GM12878 (cell line): ENCODE data around the gene PCDHGA7. TPM values are rescaled to one million over a fixed set of nuclear protein-coding genes. Genes with fewer than 3 reads are reported as not detected.

ENCODE experiments used
- ATAC-seq: fragments of 200-7000 bp; cut with Tn5 transposase; 3 replicates; pipeline ENCODE4 v1.9.1; 2020; ENCODE audit warnings: mild to moderate bottlenecking, moderate library complexity
- BruUV-seq: library from RNA; stranded (reverse); fragments of 400-500 nt; replicated peaks from 2 replicates; lab custom pipeline; 2021; lab: Mats Ljungman, UMichigan
- CTCF ChIA-PET: fragments of 300-600 bp; sonication (Branson Sonifier 250); formaldehyde crosslinking; extraction: SDS; loops from one replicate; lab custom pipeline; 2021; ENCODE audit warnings: inconsistent platforms; lab: Yijun Ruan, JAX
- POLR2A ChIA-PET: fragments of 350-600 bp; formaldehyde crosslinking; extraction: SDS; loops from one replicate; lab custom pipeline; 2021; ENCODE audit warnings: inconsistent platforms; lab: Charles Lee
- RAD21 ChIA-PET: fragments of 300-600 bp; sonication (Branson Sonifier 250); formaldehyde crosslinking; loops from one replicate; lab custom pipeline; 2023; ENCODE audit warnings: antibody characterized with exemption; ENCODE audit not compliant: unreplicated experiment; lab: Charles Lee
- SMC1A ChIA-PET: fragments of 300-600 bp; sonication (Branson Sonifier 250); formaldehyde crosslinking; loops from one replicate; lab custom pipeline; 2023; ENCODE audit not compliant: unreplicated experiment, uncharacterized antibody; lab: Charles Lee
- DNase-seq: peaks from one replicate; pipeline ENCODE4 v3.0.0-alpha.2; 2011; ENCODE audit warnings: low read depth, low spot score
- FAIRE-seq: peaks from 3 replicates; lab custom pipeline; 2011; peaks lifted over from hg19 to GRCh38; lab: Jason Lieb, UNC
- H2AFZ ChIP-seq: 2 replicates; pipeline ENCODE4 v1.6.0; 2011; ENCODE audit warnings: low read depth, low read length, control low read depth; ENCODE audit not compliant: control insufficient read depth
- H3K27ac ChIP-seq: 2 replicates; pipeline ENCODE4 v1.5.1; 2011; ENCODE audit warnings: control low read depth; ENCODE audit not compliant: control insufficient read depth, insufficient read depth
- H3K27me3 ChIP-seq, 2 experiments: replicated peaks in 1 of 2; 2 replicates each; pipeline versions ENCODE4 v1.6.0 to v1.6.1; 2011; ENCODE audit warnings: low read length in 1 of 2; ENCODE audit not compliant: control insufficient read depth in 2 of 2, insufficient read depth in 2 of 2
- H3K36me3 ChIP-seq, 2 experiments: 2 replicates each; pipeline ENCODE4 v1.5.1; 2011; ENCODE audit warnings: low read length in 1 of 2; ENCODE audit not compliant: control insufficient read depth in 2 of 2, insufficient read depth in 2 of 2
- H3K4me1 ChIP-seq: 2 replicates; pipeline ENCODE4 v1.6.1; 2011; ENCODE audit warnings: mild to moderate bottlenecking, low read length, moderate library complexity, mixed read lengths; ENCODE audit not compliant: control insufficient read depth, insufficient read depth
- H3K4me2 ChIP-seq: 2 replicates; pipeline ENCODE4 v1.6.0; 2011; ENCODE audit warnings: control low read depth; ENCODE audit not compliant: control insufficient read depth, insufficient read depth
- H3K4me3 ChIP-seq: fragments of 200-600 bp; sonication (generic); 2 replicates; pipeline ENCODE4 v1.5.1; 2016
- H3K79me2 ChIP-seq: 2 replicates; pipeline ENCODE4 v1.6.0; 2011; ENCODE audit warnings: low read length; ENCODE audit not compliant: control insufficient read depth, insufficient read depth
- H3K9ac ChIP-seq: 2 replicates; pipeline ENCODE4 v1.8.0; 2011; ENCODE audit warnings: low read length, control low read depth, mixed read lengths; ENCODE audit not compliant: control insufficient read depth, insufficient read depth
- H3K9me3 ChIP-seq: replicated peaks from 3 replicates; pipeline ENCODE4 v1.5.1; 2011; ENCODE audit warnings: mild to moderate bottlenecking, low read length; ENCODE audit not compliant: control insufficient read depth, insufficient read depth
- H4K20me1 ChIP-seq: 2 replicates; pipeline ENCODE4 v1.6.0; 2011; ENCODE audit not compliant: control insufficient read depth, insufficient read depth
- BCL11A ChIP-seq: IDR thresholded peaks from 2 replicates; pipeline ENCODE4 v1.6.1; 2011; ENCODE audit warnings: low read depth, low read length
- BRCA1 ChIP-seq: IDR thresholded peaks from 2 replicates; pipeline ENCODE4 v1.6.1; 2011; ENCODE audit warnings: low read depth, low read length, improper control_type of control experiment
- CREB1 ChIP-seq: IDR thresholded peaks from 2 replicates; pipeline ENCODE4 v1.6.1; 2012; ENCODE audit warnings: low read depth, mild to moderate bottlenecking, inconsistent platforms
- CREM ChIP-seq: IDR thresholded peaks from 2 replicates; pipeline ENCODE4 v1.6.1; 2014; ENCODE audit warnings: antibody characterized with exemption, low read depth
- EGR1 ChIP-seq, 2 experiments: IDR thresholded peaks; 1 replicate in 1 of 2; 2 replicates in 1 of 2; pipeline ENCODE4 v1.6.1; 2011 to 2012; ENCODE audit warnings: low read depth in 2 of 2, low read length in 2 of 2, borderline replicate concordance in 1 of 2, mild to moderate bottlenecking in 1 of 2, moderate library complexity in 1 of 2
- FOS ChIP-seq: IDR thresholded peaks from 3 replicates; pipeline ENCODE4 v1.6.1; 2011; ENCODE audit warnings: borderline replicate concordance; ENCODE audit not compliant: insufficient read length; ENCODE audit errors: extremely low read depth
- FOXK2 ChIP-seq: fragments of 450-650 bp; IDR thresholded peaks from 2 replicates; pipeline ENCODE4 v1.6.1; 2017; ENCODE audit warnings: mild to moderate bottlenecking, moderate library complexity
- HCFC1 ChIP-seq: fragments of 150-350 bp; IDR thresholded peaks from 2 replicates; pipeline ENCODE4 v1.6.1; 2014; ENCODE audit warnings: low read length
- LARP7 ChIP-seq: fragments of 450-650 bp; IDR thresholded peaks from 2 replicates; pipeline ENCODE4 v1.6.1; 2017; ENCODE audit warnings: mild to moderate bottlenecking
- MTA2 ChIP-seq: fragments of 450-650 bp; IDR thresholded peaks from 2 replicates; pipeline ENCODE4 v1.6.1; 2016; ENCODE audit warnings: low read depth, mild to moderate bottlenecking, moderate library complexity
- PAX5 ChIP-seq: IDR thresholded peaks from 2 replicates; pipeline ENCODE4 v1.6.1; 2011; ENCODE audit warnings: low read depth, low read length, borderline replicate concordance
- PML ChIP-seq: IDR thresholded peaks from 2 replicates; pipeline ENCODE4 v1.6.1; 2012; ENCODE audit warnings: low read length, inconsistent platforms
- RAD21 ChIP-seq: IDR thresholded peaks from 2 replicates; pipeline ENCODE4 v1.6.1; 2011; ENCODE audit warnings: mild to moderate bottlenecking, low read depth, low read length, moderate library complexity; ENCODE audit not compliant: insufficient read depth
- YY1 ChIP-seq: IDR thresholded peaks from 2 replicates; pipeline ENCODE4 v1.6.1; 2011; ENCODE audit warnings: low read depth, mild to moderate bottlenecking, low read length
- ZNF217 ChIP-seq: fragments of 450-650 bp; IDR thresholded peaks from 2 replicates; pipeline ENCODE4 v1.6.1; 2017; ENCODE audit warnings: antibody characterized with exemption, mild to moderate bottlenecking
- ZNF24 ChIP-seq: fragments of 450-650 bp; IDR thresholded peaks from 2 replicates; pipeline ENCODE4 v1.6.1; 2017; ENCODE audit warnings: antibody characterized with exemption, mild to moderate bottlenecking
- whole genome bisulfite sequencing: methylation state at CpG from one replicate; pipeline ENCODE4 v1.1.6; 2016; ENCODE audit warnings: low lambda C conversion rate; ENCODE audit not compliant: insufficient replicate concordance, insufficient coverage; ENCODE audit errors: missing lambda C conversion rate; 5-methylcytosine and 5-hydroxymethylcytosine counted together
- in situ Hi-C: fragments of 300-500 bp; cut with MboI; formaldehyde crosslinking; loops from 9 replicates; pipeline ENCODE4 v1.14.3; 2018; ENCODE audit warnings: mixed read lengths
- intact Hi-C: fragments of 100-400 bp; cut with micrococcal nuclease; formaldehyde crosslinking; loops from one replicate; pipeline ENCODE4 v1.14.2; 2022; ENCODE audit not compliant: unreplicated experiment
- polyA plus RNA-seq, 11 experiments: library from polyadenylated mRNA; depleted of rRNA in 4 of 11; unstranded in 6 of 11; stranded (reverse) in 5 of 11; fragments of >200 nt; fragmentation: Nextera tagmentation in 4 of 11; fragmentation: Illumina TruSeq in 1 of 11; extraction: Ambion mirVana in 4 of 11; extraction: Trizol in 1 of 11; gene quantifications; 1 replicate in 1 of 11; 2 replicates in 10 of 11; pipeline versions ENCODE4 v1.2.1 to v1.2.3, GENCODE V29; 2011 to 2016; ENCODE audit warnings: inconsistent platforms in 2 of 11, missing spikeins in 2 of 11, low read depth in 1 of 11
- total RNA-seq, 4 experiments: library from RNA; depleted of rRNA in 3 of 4; stranded (reverse); fragments of >200 nt in 3 of 4; fragmentation: Illumina TruSeq in 1 of 4; extraction: Trizol in 1 of 4; gene quantifications; 2 replicates each; pipeline versions ENCODE4 v1.2.1 to v1.2.3, GENCODE V29; 2013 to 2021
- TF ChIP-seq, protein P1 (sequence below): fragments of 450-650 bp; conservative IDR thresholded peaks from 2 replicates; pipeline ENCODE4 v1.6.1; 2017; ENCODE audit warnings: mild to moderate bottlenecking, moderate library complexity
- TF ChIP-seq, protein P2 (sequence below): IDR thresholded peaks from 2 replicates; pipeline ENCODE4 v1.6.1; 2012; ENCODE audit warnings: low read depth, low read length, improper control_type of control experiment
- TF ChIP-seq, protein P3 (sequence below), 3 experiments: IDR thresholded peaks in 2 of 3; conservative IDR thresholded peaks in 1 of 3; 2 replicates each; pipeline ENCODE4 v1.5.1; 2011; ENCODE audit warnings: low read depth in 3 of 3, low read length in 3 of 3, mild to moderate bottlenecking in 3 of 3, control low read depth in 2 of 3, moderate library complexity in 2 of 3, inconsistent platforms in 1 of 3, mixed read lengths in 1 of 3; ENCODE audit not compliant: control insufficient read depth in 2 of 3, insufficient read depth in 1 of 3; ENCODE audit errors: extremely low read depth in 1 of 3
- TF ChIP-seq, protein P4 (sequence below): IDR thresholded peaks from 2 replicates; pipeline ENCODE4 v1.6.1; 2011; ENCODE audit warnings: low read depth, mild to moderate bottlenecking, low read length, moderate library complexity, borderline replicate concordance; ENCODE audit errors: extremely low read depth

The PCDHGA7 gene
- total and polyA plus RNA-seq, 10 of the 15 experiments (the other 5 are each of a cell fraction or from before 2014, with no cell fraction given): 0.01 to 0.18 (median 0.08) TPM; not detected in 3

DNA sequence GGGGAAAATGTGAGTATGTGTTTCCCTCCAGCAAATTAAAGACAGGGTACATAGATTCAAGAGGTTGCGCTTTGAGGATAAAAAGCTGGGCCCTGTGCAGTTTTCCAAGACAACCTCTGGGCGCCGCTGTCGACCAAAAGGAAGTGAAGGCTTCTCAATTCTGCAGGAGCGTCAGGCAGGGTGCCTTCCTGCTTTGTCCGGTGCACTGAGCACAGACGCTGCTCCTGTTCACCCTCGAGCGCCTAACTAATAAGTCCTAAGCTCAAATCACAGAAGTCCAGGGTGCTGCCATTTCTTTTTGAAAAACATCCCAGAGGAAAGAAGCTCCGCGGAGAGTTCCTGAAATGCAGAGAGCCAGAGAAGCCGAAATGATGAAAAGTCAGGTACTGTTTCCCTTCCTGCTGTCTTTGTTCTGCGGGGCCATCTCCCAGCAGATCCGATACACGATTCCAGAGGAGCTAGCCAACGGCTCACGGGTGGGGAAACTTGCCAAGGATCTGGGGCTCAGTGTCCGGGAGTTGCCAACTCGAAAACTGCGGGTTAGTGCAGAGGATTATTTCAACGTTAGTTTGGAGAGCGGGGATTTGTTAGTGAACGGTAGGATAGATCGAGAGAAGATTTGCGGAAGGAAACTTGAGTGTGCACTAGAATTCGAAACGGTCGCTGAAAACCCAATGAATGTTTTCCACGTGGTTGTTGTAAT, 32.5 kb upstream of the PCDHGA7 start, which contains the start of gene PCDHGB1:
PCDHGB1 (plus strand) TSS at position 183 of the 703 bp plus-strand sequence; CDS start at position 345, 162 bp downstream.
- Histone ChIP-seq H3K79me2 (no peaks in the 10 kb centered on the region), H3K36me3 (no peaks in the 10 kb centered on the region), H3K27ac (no peak within 1 kb of the TSS), H3K4me3 (no peak within 1 kb of the TSS), H3K9me3 (peaks cover 2% of the 10 kb centered on the region; the same call in 2 of the 3 replicates), H3K4me2 (no peak within 1 kb of the TSS), H3K4me1 (no peaks in the 10 kb centered on the region), H3K27me3 (no peaks in the 10 kb centered on the region), H2AFZ (no peak within 1 kb of the TSS; the same call in 1 of the 2 replicates), H3K9ac (no peak within 1 kb of the TSS), H4K20me1 (no peaks in the 10 kb centered on the region)
- intact Hi-C loops: no loop called here
- WGBS: 42% methylated on average over 29 of the region's 29 CpGs
- ATAC-seq: peak; percentile 48; the same call in 2 of the 3 replicates
- RAD21 ChIA-PET: no interaction called here
- no peak for FAIRE-seq
- CTCF ChIA-PET: interaction anchor here (1.1 to 1.6 kb wide), 3 partner anchors 39 to 214 kb away, joined by 3 to 6 read pairs (median 5); partner anchors contain the start of gene PCDHGA10
- SMC1A ChIA-PET: no interaction called here
- BruUV-seq: no TSS peak
- in situ Hi-C loops: no loop called here
- POLR2A ChIA-PET: no interaction called here
- no peak for DNase-seq
- TF ChIP-seq RAD21 (peak; percentile 36; the same call in 1 of the 2 replicates), FOXK2 (no peak), PML (no peak), ZNF24 (no peak), BCL11A (no peak), FOS (no peak), CREM (no peak), YY1 (no peak), LARP7 (no peak), CREB1 (no peak), ZNF217 (no peak), PAX5 (no peak), MTA2 (no peak), HCFC1 (no peak), BRCA1 (no peak), EGR1 (IDR thresholded peaks at IDR 0.05; ENCODE audit: borderline replicate concordance in 1 of 2, low read depth in 2 of 2, low read length in 2 of 2) (no peak)
- TF ChIP-seq, protein P1, sequence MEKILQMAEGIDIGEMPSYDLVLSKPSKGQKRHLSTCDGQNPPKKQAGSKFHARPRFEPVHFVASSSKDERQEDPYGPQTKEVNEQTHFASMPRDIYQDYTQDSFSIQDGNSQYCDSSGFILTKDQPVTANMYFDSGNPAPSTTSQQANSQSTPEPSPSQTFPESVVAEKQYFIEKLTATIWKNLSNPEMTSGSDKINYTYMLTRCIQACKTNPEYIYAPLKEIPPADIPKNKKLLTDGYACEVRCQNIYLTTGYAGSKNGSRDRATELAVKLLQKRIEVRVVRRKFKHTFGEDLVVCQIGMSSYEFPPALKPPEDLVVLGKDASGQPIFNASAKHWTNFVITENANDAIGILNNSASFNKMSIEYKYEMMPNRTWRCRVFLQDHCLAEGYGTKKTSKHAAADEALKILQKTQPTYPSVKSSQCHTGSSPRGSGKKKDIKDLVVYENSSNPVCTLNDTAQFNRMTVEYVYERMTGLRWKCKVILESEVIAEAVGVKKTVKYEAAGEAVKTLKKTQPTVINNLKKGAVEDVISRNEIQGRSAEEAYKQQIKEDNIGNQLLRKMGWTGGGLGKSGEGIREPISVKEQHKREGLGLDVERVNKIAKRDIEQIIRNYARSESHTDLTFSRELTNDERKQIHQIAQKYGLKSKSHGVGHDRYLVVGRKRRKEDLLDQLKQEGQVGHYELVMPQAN: no peak
- TF ChIP-seq, protein P2, sequence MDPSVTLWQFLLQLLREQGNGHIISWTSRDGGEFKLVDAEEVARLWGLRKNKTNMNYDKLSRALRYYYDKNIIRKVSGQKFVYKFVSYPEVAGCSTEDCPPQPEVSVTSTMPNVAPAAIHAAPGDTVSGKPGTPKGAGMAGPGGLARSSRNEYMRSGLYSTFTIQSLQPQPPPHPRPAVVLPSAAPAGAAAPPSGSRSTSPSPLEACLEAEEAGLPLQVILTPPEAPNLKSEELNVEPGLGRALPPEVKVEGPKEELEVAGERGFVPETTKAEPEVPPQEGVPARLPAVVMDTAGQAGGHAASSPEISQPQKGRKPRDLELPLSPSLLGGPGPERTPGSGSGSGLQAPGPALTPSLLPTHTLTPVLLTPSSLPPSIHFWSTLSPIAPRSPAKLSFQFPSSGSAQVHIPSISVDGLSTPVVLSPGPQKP: no peak
- TF ChIP-seq, protein P3, sequence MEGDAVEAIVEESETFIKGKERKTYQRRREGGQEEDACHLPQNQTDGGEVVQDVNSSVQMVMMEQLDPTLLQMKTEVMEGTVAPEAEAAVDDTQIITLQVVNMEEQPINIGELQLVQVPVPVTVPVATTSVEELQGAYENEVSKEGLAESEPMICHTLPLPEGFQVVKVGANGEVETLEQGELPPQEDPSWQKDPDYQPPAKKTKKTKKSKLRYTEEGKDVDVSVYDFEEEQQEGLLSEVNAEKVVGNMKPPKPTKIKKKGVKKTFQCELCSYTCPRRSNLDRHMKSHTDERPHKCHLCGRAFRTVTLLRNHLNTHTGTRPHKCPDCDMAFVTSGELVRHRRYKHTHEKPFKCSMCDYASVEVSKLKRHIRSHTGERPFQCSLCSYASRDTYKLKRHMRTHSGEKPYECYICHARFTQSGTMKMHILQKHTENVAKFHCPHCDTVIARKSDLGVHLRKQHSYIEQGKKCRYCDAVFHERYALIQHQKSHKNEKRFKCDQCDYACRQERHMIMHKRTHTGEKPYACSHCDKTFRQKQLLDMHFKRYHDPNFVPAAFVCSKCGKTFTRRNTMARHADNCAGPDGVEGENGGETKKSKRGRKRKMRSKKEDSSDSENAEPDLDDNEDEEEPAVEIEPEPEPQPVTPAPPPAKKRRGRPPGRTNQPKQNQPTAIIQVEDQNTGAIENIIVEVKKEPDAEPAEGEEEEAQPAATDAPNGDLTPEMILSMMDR (IDR thresholded peaks at IDR 0.05 in 2 of 3, conservative IDR thresholded peaks at IDR 0.05 in 1 of 3; ENCODE audit: control insufficient read depth in 2 of 3, extremely low read depth in 1 of 3, insufficient read depth in 1 of 3, low read depth in 3 of 3, low read length in 3 of 3): peak; percentile 21 to 49 (median 30); a peak in 3 of 6 replicates
- TF ChIP-seq, protein P4, sequence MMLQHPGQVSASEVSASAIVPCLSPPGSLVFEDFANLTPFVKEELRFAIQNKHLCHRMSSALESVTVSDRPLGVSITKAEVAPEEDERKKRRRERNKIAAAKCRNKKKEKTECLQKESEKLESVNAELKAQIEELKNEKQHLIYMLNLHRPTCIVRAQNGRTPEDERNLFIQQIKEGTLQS: no peak
